Spleen (tissue), 7 donors: ENCODE measurements around the gene ZNF512B.

ENCODE experiments used
- POLR2A ChIP-seq, 3 donors: fragments of 450-650 bp; IDR thresholded peaks; one replicate each; pipeline ENCODE4 v1.5.1; 2017; ENCODE audit warnings: antibody characterized with exemption in 3 of 3, mild to moderate bottlenecking in 1 of 3
- POLR2AphosphoS5 ChIP-seq, 3 donors: sonication (generic); formaldehyde crosslinking; IDR thresholded peaks; one replicate each; pipeline ENCODE4 v1.5.1; 2017; ENCODE audit warnings: antibody characterized with exemption in 3 of 3
- TF ChIP-seq, protein P1 (sequence below), 11 experiments: fragments of 200-600 bp in 7 of 11; fragments of 450-650 bp in 4 of 11; sonication (generic) in 4 of 11; IDR thresholded peaks in 8 of 11; conservative IDR thresholded peaks in 3 of 11; 1 replicate in 7 of 11; 2 replicates in 4 of 11; pipeline versions ENCODE4 v1.4.0 to v1.8.0; 2016 to 2021; ENCODE audit warnings: antibody characterized with exemption in 11 of 11, inconsistent platforms in 4 of 11, mild to moderate bottlenecking in 1 of 11
- donor health status: DM: no; HTN: no; CAD: no; lungs with moderate emphysema.
- donor health status: DM: no; HTN: no; CAD: no.
- donor health status: DM: no; HTN: no; CAD: no.

GRCh38 chr20:63966172-63966943 lies 3.4 kb downstream of the ZNF512B start:
- TF ChIP-seq POLR2AphosphoS5 (IDR thresholded peaks at IDR 0.05), result no peak
- TF ChIP-seq, protein P1, sequence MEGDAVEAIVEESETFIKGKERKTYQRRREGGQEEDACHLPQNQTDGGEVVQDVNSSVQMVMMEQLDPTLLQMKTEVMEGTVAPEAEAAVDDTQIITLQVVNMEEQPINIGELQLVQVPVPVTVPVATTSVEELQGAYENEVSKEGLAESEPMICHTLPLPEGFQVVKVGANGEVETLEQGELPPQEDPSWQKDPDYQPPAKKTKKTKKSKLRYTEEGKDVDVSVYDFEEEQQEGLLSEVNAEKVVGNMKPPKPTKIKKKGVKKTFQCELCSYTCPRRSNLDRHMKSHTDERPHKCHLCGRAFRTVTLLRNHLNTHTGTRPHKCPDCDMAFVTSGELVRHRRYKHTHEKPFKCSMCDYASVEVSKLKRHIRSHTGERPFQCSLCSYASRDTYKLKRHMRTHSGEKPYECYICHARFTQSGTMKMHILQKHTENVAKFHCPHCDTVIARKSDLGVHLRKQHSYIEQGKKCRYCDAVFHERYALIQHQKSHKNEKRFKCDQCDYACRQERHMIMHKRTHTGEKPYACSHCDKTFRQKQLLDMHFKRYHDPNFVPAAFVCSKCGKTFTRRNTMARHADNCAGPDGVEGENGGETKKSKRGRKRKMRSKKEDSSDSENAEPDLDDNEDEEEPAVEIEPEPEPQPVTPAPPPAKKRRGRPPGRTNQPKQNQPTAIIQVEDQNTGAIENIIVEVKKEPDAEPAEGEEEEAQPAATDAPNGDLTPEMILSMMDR (IDR thresholded peaks at IDR 0.05 in 8 of 11, conservative IDR thresholded peaks at IDR 0.05 in 3 of 11), result no peak
- TF ChIP-seq POLR2A (IDR thresholded peaks at IDR 0.05), result no peak
